Naive thymus-derived CD4-positive, alpha-beta T cell (primary cell): Measurements from ENCODE around the gene STT3A. TPM values are rescaled to one million over a fixed set of nuclear protein-coding genes. Genes with fewer than 3 reads are reported as not detected.
"Not testable (repeated sequence)": the region's sequence is repeated elsewhere in the genome, so short reads cannot be mapped to it uniquely, and the experiment has no call there.

Experiments used
- ATAC-seq: fragments of 150-1000 bp; cut with Tn5 transposase; 2 replicates; pipeline ENCODE4 v1.10.0; 2021; ENCODE audit warnings: mild to moderate bottlenecking, moderate library complexity
- CTCF ChIA-PET: fragments of 350-600 bp; sonication (Branson Sonifier 250); formaldehyde crosslinking; loops from one replicate; lab custom pipeline; 2021; ENCODE audit warnings: antibody characterized with exemption; lab: Charles Lee
- POLR2A ChIA-PET: fragments of 350-600 bp; sonication (Branson Sonifier 250); formaldehyde crosslinking; loops from one replicate; lab custom pipeline; 2021; ENCODE audit warnings: antibody characterized with exemption, inconsistent platforms; lab: Charles Lee
- DNase-seq, 9 donors: peaks; one replicate each; pipeline versions ENCODE4 v3.0.0 to v3.0.0-alpha.2; 2020 to 2022; ENCODE audit warnings: mixed read lengths in 1 of 9
- H3K27ac ChIP-seq: one replicate; pipeline ENCODE4 v1.7.0; 2013; ENCODE audit warnings: mild to moderate bottlenecking, low read depth, low read length, moderate library complexity
- H3K27me3 ChIP-seq, 2 donors: one replicate each; pipeline ENCODE4 v1.7.0; 2013; ENCODE audit warnings: low read length in 2 of 2, mild to moderate bottlenecking in 2 of 2, moderate library complexity in 2 of 2; ENCODE audit not compliant: control insufficient read depth in 2 of 2, insufficient read depth in 2 of 2
- H3K36me3 ChIP-seq, 3 experiments: 1 replicate in 2 of 3; 2 replicates in 1 of 3; pipeline ENCODE4 v1.7.0; 2013; ENCODE audit warnings: low read length in 3 of 3, mild to moderate bottlenecking in 3 of 3, moderate library complexity in 1 of 3; ENCODE audit not compliant: insufficient read depth in 3 of 3, control insufficient read depth in 2 of 3
- H3K4me1 ChIP-seq, 2 donors: one replicate each; pipeline ENCODE4 v1.7.0; 2013; ENCODE audit warnings: low read length in 2 of 2, mild to moderate bottlenecking in 2 of 2, moderate library complexity in 1 of 2; ENCODE audit not compliant: control insufficient read depth in 2 of 2, insufficient read depth in 2 of 2
- H3K4me3 ChIP-seq: 2 replicates; pipeline ENCODE4 v1.7.0; 2013; ENCODE audit warnings: mild to moderate bottlenecking, low read length
- H3K9me3 ChIP-seq, 3 experiments: 1 replicate in 2 of 3; 2 replicates in 1 of 3; pipeline ENCODE4 v1.7.0; 2013; ENCODE audit warnings: low read length in 3 of 3; ENCODE audit not compliant: control insufficient read depth in 2 of 3
- H3K27ac Mint-ChIP-seq, 9 donors: one replicate each; pipeline ENCODE4 v1.8.0; 2020 to 2022; ENCODE audit warnings: mixed read lengths in 9 of 9, mild to moderate bottlenecking in 8 of 9, moderate library complexity in 5 of 9, inconsistent platforms in 2 of 9
- H3K27me3 Mint-ChIP-seq, 5 donors: one replicate each; pipeline ENCODE4 v1.8.0; 2021 to 2022; ENCODE audit warnings: mixed read lengths in 5 of 5, mild to moderate bottlenecking in 1 of 5
- H3K36me3 Mint-ChIP-seq, 5 donors: one replicate each; pipeline ENCODE4 v1.8.0; 2020 to 2022; ENCODE audit warnings: mixed read lengths in 5 of 5, mild to moderate bottlenecking in 3 of 5, inconsistent platforms in 1 of 5
- H3K4me1 Mint-ChIP-seq, 7 donors: one replicate each; pipeline ENCODE4 v1.8.0; 2020 to 2022; ENCODE audit warnings: mixed read lengths in 7 of 7, mild to moderate bottlenecking in 3 of 7, inconsistent platforms in 1 of 7
- H3K4me3 Mint-ChIP-seq, 10 donors: one replicate each; pipeline ENCODE4 v1.8.0; 2020 to 2022; ENCODE audit warnings: mild to moderate bottlenecking in 10 of 10, mixed read lengths in 10 of 10, moderate library complexity in 6 of 10, inconsistent platforms in 2 of 10
- H3K9me3 Mint-ChIP-seq, 11 donors: one replicate each; pipeline ENCODE4 v1.8.0; 2020 to 2022; ENCODE audit warnings: mixed read lengths in 11 of 11, mild to moderate bottlenecking in 4 of 11, inconsistent platforms in 1 of 11, moderate library complexity in 1 of 11
- intact Hi-C, 2 donors: fragments of 100-400 bp; cut with micrococcal nuclease; formaldehyde crosslinking; loops; one replicate each; pipeline ENCODE4 v1.15.1; 2023
- polyA plus RNA-seq, 2 donors: library from polyadenylated mRNA; unstranded; fragments of 300-500 nt; fragmentation: Illumina TruSeq; gene quantifications; one replicate each; pipeline ENCODE4 v1.2.3, GENCODE V29; 2021
- total RNA-seq, 6 experiments: library from RNA in 5 of 6; stranded (reverse) in 5 of 6; gene quantifications; 1 replicate in 5 of 6; 2 replicates in 1 of 6; pipeline ENCODE4 v1.2.3 and lab custom pipeline; 2021 to 2026

STT3A gene
- total and polyA plus RNA-seq, 7 experiments from 2014 or later, result 27.3 to 153 (median 60.6) TPM

- peak overlapping the region; percentile 90 for H3K4me3 ChIP-seq
- POLR2A ChIA-PET, result interaction anchor here (1.2 to 5.6 kb wide), 10 partner anchors 9 to 317 kb away, joined by 4 to 104 read pairs (median 6); partner anchors contain the start of genes CHEK1, HYLS1 and STT3A
- DNase-seq, result peak in 1 of 9 donors; percentile 33
Measured at GRCh38 chr11:125569915-125570621, 22.6 kb upstream of the STT3A start.

GRCh38 chr11:125570952-125571351, 21.7 kb upstream of the STT3A start:
- no peaks in the 10 kb centered on the region for H3K27me3 ChIP-seq
- H3K4me1 ChIP-seq, result peaks cover 13 to 16% of the 10 kb centered on the region in 2 donors
- Mint-ChIP-seq H3K4me3 (peak overlapping the region; percentile 66 to 97 (median 92)), H3K27ac (peak overlapping the region; percentile 53 to 94 (median 86)), H3K4me1 (peaks cover 12 to 42% (median 26%) of the 10 kb centered on the region in 7 donors), H3K27me3 (no peaks in the 10 kb centered on the region), H3K9me3 (peaks cover 0 to 2% (median 0%) of the 10 kb centered on the region in 11 donors), H3K36me3 (peaks cover 5 to 26% (median 20%) of the 10 kb centered on the region in 5 donors)
- intact Hi-C loops, result loop anchor here in 1 of 2 donors (1.0 kb wide), 1 partner anchor 57 kb away; no protein-coding TSS in a partner anchor
- H3K27ac ChIP-seq, result peak overlapping the region; percentile 90
- POLR2A ChIA-PET, result interaction anchor here (2.0 to 5.6 kb wide), 4 partner anchors 8 to 54 kb away, joined by 9 to 104 read pairs (median 12); partner anchors contain the start of genes CHEK1 and STT3A
- H3K4me3 ChIP-seq, result no peak overlapping the region
- peaks cover 0 to 32% (median 9%) of the 10 kb centered on the region in 3 experiments for H3K36me3 ChIP-seq
- CTCF ChIA-PET, result no interaction called here
- H3K9me3 ChIP-seq, result no peaks in the 10 kb centered on the region
- ATAC-seq (no peak), DNase-seq (no peak)

More at GRCh38 chr11:125569915-125570621, 22.6 kb upstream of the STT3A start:
- H3K27me3 Mint-ChIP-seq, result no peaks in the 10 kb centered on the region
- H3K4me3 Mint-ChIP-seq, result peak overlapping the region; percentile 90 to 97 (median 92)
- ATAC-seq, result no peak
- Histone ChIP-seq H3K4me1 (peaks cover 13 to 16% of the 10 kb centered on the region in 2 donors), H3K27ac (peak overlapping the region; percentile 90), H3K36me3 (peaks cover 0 to 23% (median 9%) of the 10 kb centered on the region in 3 experiments), H3K27me3 (no peaks in the 10 kb centered on the region), H3K9me3 (no peaks in the 10 kb centered on the region)
- intact Hi-C loops, result loop anchor here (1.0 to 5.0 kb wide), 15 partner anchors 22 to 823 kb away; partner anchors contain the start of genes CHEK1 (in 2 of the 2), FAM118B (in 2 of the 2), HYLS1 (in 2 of the 2) and RPUSD4 (in 2 of the 2)
- CTCF ChIA-PET, result interaction anchor here (0.7 to 1.4 kb wide), 3 partner anchors 21 to 51 kb away, joined by 3 to 5 read pairs (median 3); no protein-coding TSS in a partner anchor
- peaks cover 0 to 2% (median 0%) of the 10 kb centered on the region in 11 donors for H3K9me3 Mint-ChIP-seq
- peaks cover 2 to 22% (median 16%) of the 10 kb centered on the region in 5 donors for H3K36me3 Mint-ChIP-seq
- H3K27ac Mint-ChIP-seq, result peak overlapping the region; percentile 78 to 96 (median 90)
- peaks cover 12 to 42% (median 26%) of the 10 kb centered on the region in 7 donors for H3K4me1 Mint-ChIP-seq

- ChIA-PET POLR2A (interaction anchor here (5.6 kb wide), 1 partner anchor 19 kb away, joined by 104 read pairs; the partner anchor contains the start of gene STT3A), CTCF (no interaction called here)
- H3K27me3 ChIP-seq, result no peaks in the 10 kb centered on the region
Measured at GRCh38 chr11:125572916-125573315, 19.7 kb upstream of the STT3A start.

GRCh38 chr11:125577181-125577580, 15.5 kb upstream of the STT3A start:
- peaks cover 19 to 86% (median 31%) of the 10 kb centered on the region in 3 experiments for H3K36me3 ChIP-seq

More at GRCh38 chr11:125572916-125573315, 19.7 kb upstream of the STT3A start:
- ATAC-seq (no peak), DNase-seq (no peak)
- Histone ChIP-seq H3K4me3 (no peak overlapping the region), H3K27ac (no peak overlapping the region), H3K36me3 (peaks cover under 1 to 51% (median 15%) of the 10 kb centered on the region in 3 experiments), H3K9me3 (no peaks in the 10 kb centered on the region), H3K4me1 (peaks cover 13 to 16% of the 10 kb centered on the region in 2 donors)
- no peaks in the 10 kb centered on the region for H3K27me3 Mint-ChIP-seq
- H3K27ac Mint-ChIP-seq, result peak overlapping the region in 4 of 9 donors; percentile 10 to 54 (median 39)
- intact Hi-C loops, result no loop called here
- no peak overlapping the region for H3K4me3 Mint-ChIP-seq
- peaks cover 8 to 34% (median 27%) of the 10 kb centered on the region in 5 donors for H3K36me3 Mint-ChIP-seq
- peaks cover 12 to 42% (median 26%) of the 10 kb centered on the region in 7 donors for H3K4me1 Mint-ChIP-seq
- peaks cover 0 to 2% (median 0%) of the 10 kb centered on the region in 11 donors for H3K9me3 Mint-ChIP-seq

GRCh38 chr11:125578783-125579182, 13.9 kb upstream of the STT3A start:
- POLR2A ChIA-PET, result interaction anchor here (3.0 to 3.7 kb wide), 2 partner anchors 9 to 14 kb away, joined by 9 to 12 read pairs; partner anchors contain the start of genes EI24 and STT3A
- H3K36me3 Mint-ChIP-seq, result peaks cover 13 to 51% (median 43%) of the 10 kb centered on the region in 5 donors
- no peak overlapping the region for H3K4me3 Mint-ChIP-seq
- no peaks in the 10 kb centered on the region for H3K27me3 ChIP-seq
- no peak for DNase-seq
- H3K4me1 Mint-ChIP-seq, result peaks cover 0 to 7% (median 2%) of the 10 kb centered on the region in 7 donors
- no peak overlapping the region for H3K27ac Mint-ChIP-seq
- H3K9me3 Mint-ChIP-seq, result no peaks in the 10 kb centered on the region
- CTCF ChIA-PET, result no interaction called here
- no peak overlapping the region for H3K4me3 ChIP-seq
- intact Hi-C loops, result no loop called here
- ATAC-seq, result no peak
- no peaks in the 10 kb centered on the region for H3K9me3 ChIP-seq
- H3K27ac ChIP-seq, result no peak overlapping the region
- H3K27me3 Mint-ChIP-seq, result no peaks in the 10 kb centered on the region
- H3K4me1 ChIP-seq, result no peaks in the 10 kb centered on the region
- H3K36me3 ChIP-seq, result peaks cover 22 to 94% (median 37%) of the 10 kb centered on the region in 3 experiments

More at GRCh38 chr11:125577181-125577580, 15.5 kb upstream of the STT3A start:
- H3K27ac Mint-ChIP-seq, H3K4me3 Mint-ChIP-seq, intact Hi-C loops, CTCF ChIA-PET, H3K27me3 Mint-ChIP-seq, H3K4me3 ChIP-seq, ATAC-seq, H3K9me3 Mint-ChIP-seq, H3K27me3 ChIP-seq, H3K27ac ChIP-seq, DNase-seq, H3K9me3 ChIP-seq, H3K4me1 ChIP-seq: not testable (repeated sequence)
- POLR2A ChIA-PET, result interaction anchor here (0.5 to 3.7 kb wide), 2 partner anchors 7 to 759 kb away, joined by 3 to 12 read pairs; partner anchors contain the start of gene EI24
- H3K36me3 Mint-ChIP-seq, result peaks cover 13 to 48% (median 40%) of the 10 kb centered on the region in 5 donors
- peaks cover 0 to 17% (median 6%) of the 10 kb centered on the region in 7 donors for H3K4me1 Mint-ChIP-seq

GRCh38 chr11:125579811-125580210, 12.8 kb upstream of the STT3A start:
- Mint-ChIP-seq H3K27me3 (no peaks in the 10 kb centered on the region), H3K4me1 (peaks cover 0 to 6% (median 0%) of the 10 kb centered on the region in 7 donors), H3K36me3 (peaks cover 13 to 53% (median 52%) of the 10 kb centered on the region in 5 donors), H3K9me3 (no peaks in the 10 kb centered on the region), H3K27ac (peak overlapping the region in 1 of 9 donors; percentile 65), H3K4me3 (no peak overlapping the region)
- no peaks in the 10 kb centered on the region for H3K27me3 ChIP-seq
- no peak overlapping the region for H3K4me3 ChIP-seq
- peaks cover 22 to 90% (median 29%) of the 10 kb centered on the region in 3 experiments for H3K36me3 ChIP-seq
- H3K4me1 ChIP-seq, result no peaks in the 10 kb centered on the region
- intact Hi-C loops, result no loop called here
- CTCF ChIA-PET, result no interaction called here
- no peak overlapping the region for H3K27ac ChIP-seq
- POLR2A ChIA-PET, result interaction anchor here (3.0 to 3.7 kb wide), 2 partner anchors 10 to 13 kb away, joined by 9 to 12 read pairs; partner anchors contain the start of genes EI24 and STT3A
- DNase-seq (no peak), ATAC-seq (no peak)
- no peaks in the 10 kb centered on the region for H3K9me3 ChIP-seq
